ENCODE results near the gene PSG5.

DNA sequence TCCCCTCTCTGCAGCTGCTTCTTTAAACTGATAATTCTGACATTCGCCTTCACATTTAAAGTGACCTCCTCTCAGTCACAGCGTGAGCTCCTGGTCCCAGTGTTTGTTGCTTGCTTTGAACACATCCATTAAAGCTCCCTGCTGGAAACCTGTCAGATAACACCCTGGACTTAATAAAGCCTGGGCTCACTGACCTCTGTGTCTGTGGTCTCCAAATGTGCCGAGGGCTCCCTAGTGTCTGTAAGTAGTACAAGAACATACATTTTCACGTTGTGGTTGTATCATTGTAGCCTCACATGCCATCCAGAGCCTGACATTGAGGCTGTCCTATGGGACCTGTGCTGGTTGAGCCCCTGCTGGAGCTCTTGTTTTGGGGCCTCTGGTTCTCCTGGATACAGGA lies 21.7 kb upstream of the PSG5 start:
- no peak for TF ChIP-seq CTCF (IDR thresholded peaks at IDR 0.05; ENCODE audit: insufficient read depth, low read length)
- TF ChIP-seq POLR2AphosphoS5 (IDR thresholded peaks at IDR 0.05; ENCODE audit: low read depth): no peak
- no peak for TF ChIP-seq SPI1 (IDR thresholded peaks at IDR 0.05; ENCODE audit: borderline replicate concordance, low read depth)
- TF ChIP-seq GABPA (IDR thresholded peaks at IDR 0.05; ENCODE audit: low read depth): no peak
- TF ChIP-seq, protein P1, sequence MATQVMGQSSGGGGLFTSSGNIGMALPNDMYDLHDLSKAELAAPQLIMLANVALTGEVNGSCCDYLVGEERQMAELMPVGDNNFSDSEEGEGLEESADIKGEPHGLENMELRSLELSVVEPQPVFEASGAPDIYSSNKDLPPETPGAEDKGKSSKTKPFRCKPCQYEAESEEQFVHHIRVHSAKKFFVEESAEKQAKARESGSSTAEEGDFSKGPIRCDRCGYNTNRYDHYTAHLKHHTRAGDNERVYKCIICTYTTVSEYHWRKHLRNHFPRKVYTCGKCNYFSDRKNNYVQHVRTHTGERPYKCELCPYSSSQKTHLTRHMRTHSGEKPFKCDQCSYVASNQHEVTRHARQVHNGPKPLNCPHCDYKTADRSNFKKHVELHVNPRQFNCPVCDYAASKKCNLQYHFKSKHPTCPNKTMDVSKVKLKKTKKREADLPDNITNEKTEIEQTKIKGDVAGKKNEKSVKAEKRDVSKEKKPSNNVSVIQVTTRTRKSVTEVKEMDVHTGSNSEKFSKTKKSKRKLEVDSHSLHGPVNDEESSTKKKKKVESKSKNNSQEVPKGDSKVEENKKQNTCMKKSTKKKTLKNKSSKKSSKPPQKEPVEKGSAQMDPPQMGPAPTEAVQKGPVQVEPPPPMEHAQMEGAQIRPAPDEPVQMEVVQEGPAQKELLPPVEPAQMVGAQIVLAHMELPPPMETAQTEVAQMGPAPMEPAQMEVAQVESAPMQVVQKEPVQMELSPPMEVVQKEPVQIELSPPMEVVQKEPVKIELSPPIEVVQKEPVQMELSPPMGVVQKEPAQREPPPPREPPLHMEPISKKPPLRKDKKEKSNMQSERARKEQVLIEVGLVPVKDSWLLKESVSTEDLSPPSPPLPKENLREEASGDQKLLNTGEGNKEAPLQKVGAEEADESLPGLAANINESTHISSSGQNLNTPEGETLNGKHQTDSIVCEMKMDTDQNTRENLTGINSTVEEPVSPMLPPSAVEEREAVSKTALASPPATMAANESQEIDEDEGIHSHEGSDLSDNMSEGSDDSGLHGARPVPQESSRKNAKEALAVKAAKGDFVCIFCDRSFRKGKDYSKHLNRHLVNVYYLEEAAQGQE (IDR thresholded peaks at IDR 0.05; ENCODE audit: insufficient replicate concordance, low read depth): no peak
